ENCODE measurements around the gene OTUD6A. TPM values are rescaled to one million over a fixed set of nuclear protein-coding genes. Genes with fewer than 3 reads are reported as not detected.

Gene OTUD6A
- total and polyA plus RNA-seq, 2 experiments from 2014 or later = not detected

- TF ChIP-seq EZH2 (IDR thresholded peaks at IDR 0.05; ENCODE audit: borderline replicate concordance) = no peak
- TF ChIP-seq CTCF (IDR thresholded peaks at IDR 0.05; ENCODE audit: poor library complexity) = no peak
- no peak for TF ChIP-seq EZH2phosphoT487 (IDR thresholded peaks at IDR 0.05; ENCODE audit: low read depth, severe bottlenecking, unreplicated experiment)
These were observed 20.3 kb upstream of the OTUD6A start for GRCh38 chrX:70041993-70042392.

GRCh38 chrX:70042399-70043371, 19.6 kb upstream of the OTUD6A start:
- Histone ChIP-seq H3K9me3 (ENCODE audit: low read depth) (no peaks in the 10 kb centered on the region), H3K27me3 (no peaks in the 10 kb centered on the region), H3K27ac (no peak overlapping the region), H3K9me2 (replicated peaks; ENCODE audit: insufficient read depth) (no peaks in the 10 kb centered on the region), H4K20me1 (ENCODE audit: insufficient read depth, poor library complexity, severe bottlenecking) (no peaks in the 10 kb centered on the region), H2AFZ (no peak overlapping the region), H3K4me3 (no peak overlapping the region), H3K4me2 (no peak overlapping the region), H3K4me1 (ENCODE audit: insufficient read depth) (no peaks in the 10 kb centered on the region), H3K36me3 (replicated peaks; ENCODE audit: insufficient read depth, low read depth) (no peaks in the 10 kb centered on the region), H3K79me2 (no peaks in the 10 kb centered on the region)
- 85% methylated on average over 11 of the region's 11 CpGs for WGBS (ENCODE audit: low lambda C conversion rate, missing lambda C conversion rate)
- no peak for DNase-seq (ENCODE audit: low spot score)
- no peak for TF ChIP-seq EZH2 (IDR thresholded peaks at IDR 0.05; ENCODE audit: borderline replicate concordance)

More at GRCh38 chrX:70041993-70042392, 20.3 kb upstream of the OTUD6A start:
- H3K9me3 ChIP-seq (ENCODE audit: low read depth) = no peaks in the 10 kb centered on the region
- H2AFZ ChIP-seq = no peak overlapping the region
- H3K9me2 ChIP-seq (replicated peaks; ENCODE audit: insufficient read depth) = no peaks in the 10 kb centered on the region
- no peaks in the 10 kb centered on the region for H3K79me2 ChIP-seq
- no peaks in the 10 kb centered on the region for H3K27me3 ChIP-seq
- no peak overlapping the region for H3K4me3 ChIP-seq
- DNase-seq (ENCODE audit: low spot score) = no peak
- H3K27ac ChIP-seq = no peak overlapping the region
- WGBS (ENCODE audit: low lambda C conversion rate, missing lambda C conversion rate) = 80% methylated on average over 6 of the region's 6 CpGs
- H4K20me1 ChIP-seq (ENCODE audit: insufficient read depth, poor library complexity, severe bottlenecking) = no peaks in the 10 kb centered on the region
- H3K4me2 ChIP-seq = no peak overlapping the region
- H3K4me1 ChIP-seq (ENCODE audit: insufficient read depth) = no peaks in the 10 kb centered on the region
- no peaks in the 10 kb centered on the region for H3K36me3 ChIP-seq (replicated peaks; ENCODE audit: insufficient read depth, low read depth)

- Histone ChIP-seq H3K9me2 (replicated peaks; ENCODE audit: insufficient read depth) (no peaks in the 10 kb centered on the region), H3K4me3 (no peak overlapping the region), H3K36me3 (replicated peaks; ENCODE audit: insufficient read depth, low read depth) (no peaks in the 10 kb centered on the region), H3K9me3 (ENCODE audit: low read depth) (no peaks in the 10 kb centered on the region), H2AFZ (no peak overlapping the region), H3K27me3 (no peaks in the 10 kb centered on the region), H3K27ac (no peak overlapping the region), H3K4me1 (ENCODE audit: insufficient read depth) (no peaks in the 10 kb centered on the region), H3K79me2 (no peaks in the 10 kb centered on the region), H3K4me2 (no peak overlapping the region), H4K20me1 (ENCODE audit: insufficient read depth, poor library complexity, severe bottlenecking) (no peaks in the 10 kb centered on the region)
- DNase-seq (ENCODE audit: low spot score) = no peak
- 80% methylated on average over 9 of the region's 9 CpGs for WGBS (ENCODE audit: low lambda C conversion rate, missing lambda C conversion rate)
- TF ChIP-seq EZH2phosphoT487 (IDR thresholded peaks at IDR 0.05; ENCODE audit: low read depth, severe bottlenecking, unreplicated experiment) = no peak
- TF ChIP-seq CTCF (IDR thresholded peaks at IDR 0.05; ENCODE audit: poor library complexity) = no peak
- TF ChIP-seq EZH2 (IDR thresholded peaks at IDR 0.05; ENCODE audit: borderline replicate concordance) = no peak
These were observed 18.6 kb upstream of the OTUD6A start for GRCh38 chrX:70043685-70044084.

- TF ChIP-seq EZH2 (IDR thresholded peaks at IDR 0.05; ENCODE audit: borderline replicate concordance) (no peak), CTCF (IDR thresholded peaks at IDR 0.05; ENCODE audit: poor library complexity) (no peak), EZH2phosphoT487 (IDR thresholded peaks at IDR 0.05; ENCODE audit: low read depth, severe bottlenecking, unreplicated experiment) (no peak)
- no peak overlapping the region for H2AFZ ChIP-seq
These were observed 17.6 kb upstream of the OTUD6A start for GRCh38 chrX:70044541-70045245.

More at GRCh38 chrX:70044541-70045245, 17.6 kb upstream of the OTUD6A start:
- Histone ChIP-seq H3K9me2 (replicated peaks; ENCODE audit: insufficient read depth) (no peaks in the 10 kb centered on the region), H3K4me3 (no peak overlapping the region), H3K27me3 (no peaks in the 10 kb centered on the region), H3K27ac (no peak overlapping the region), H3K4me2 (no peak overlapping the region), H4K20me1 (ENCODE audit: insufficient read depth, poor library complexity, severe bottlenecking) (no peaks in the 10 kb centered on the region), H3K9me3 (ENCODE audit: low read depth) (no peaks in the 10 kb centered on the region), H3K4me1 (ENCODE audit: insufficient read depth) (no peaks in the 10 kb centered on the region), H3K36me3 (replicated peaks; ENCODE audit: insufficient read depth, low read depth) (no peaks in the 10 kb centered on the region), H3K79me2 (no peaks in the 10 kb centered on the region)
- 73% methylated on average over 4 of the region's 4 CpGs for WGBS (ENCODE audit: low lambda C conversion rate, missing lambda C conversion rate)
- DNase-seq (ENCODE audit: low spot score) = no peak

Data from hepatocyte (in vitro differentiated cells).